Measurements from ENCODE around the gene GLB1L2.
"Not testable (repeated sequence)": the region's sequence is repeated elsewhere in the genome, so short reads cannot be mapped to it uniquely, and the experiment has no call there.

Gene GLB1L2, protein sequence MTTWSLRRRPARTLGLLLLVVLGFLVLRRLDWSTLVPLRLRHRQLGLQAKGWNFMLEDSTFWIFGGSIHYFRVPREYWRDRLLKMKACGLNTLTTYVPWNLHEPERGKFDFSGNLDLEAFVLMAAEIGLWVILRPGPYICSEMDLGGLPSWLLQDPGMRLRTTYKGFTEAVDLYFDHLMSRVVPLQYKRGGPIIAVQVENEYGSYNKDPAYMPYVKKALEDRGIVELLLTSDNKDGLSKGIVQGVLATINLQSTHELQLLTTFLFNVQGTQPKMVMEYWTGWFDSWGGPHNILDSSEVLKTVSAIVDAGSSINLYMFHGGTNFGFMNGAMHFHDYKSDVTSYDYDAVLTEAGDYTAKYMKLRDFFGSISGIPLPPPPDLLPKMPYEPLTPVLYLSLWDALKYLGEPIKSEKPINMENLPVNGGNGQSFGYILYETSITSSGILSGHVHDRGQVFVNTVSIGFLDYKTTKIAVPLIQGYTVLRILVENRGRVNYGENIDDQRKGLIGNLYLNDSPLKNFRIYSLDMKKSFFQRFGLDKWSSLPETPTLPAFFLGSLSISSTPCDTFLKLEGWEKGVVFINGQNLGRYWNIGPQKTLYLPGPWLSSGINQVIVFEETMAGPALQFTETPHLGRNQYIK

DNA sequence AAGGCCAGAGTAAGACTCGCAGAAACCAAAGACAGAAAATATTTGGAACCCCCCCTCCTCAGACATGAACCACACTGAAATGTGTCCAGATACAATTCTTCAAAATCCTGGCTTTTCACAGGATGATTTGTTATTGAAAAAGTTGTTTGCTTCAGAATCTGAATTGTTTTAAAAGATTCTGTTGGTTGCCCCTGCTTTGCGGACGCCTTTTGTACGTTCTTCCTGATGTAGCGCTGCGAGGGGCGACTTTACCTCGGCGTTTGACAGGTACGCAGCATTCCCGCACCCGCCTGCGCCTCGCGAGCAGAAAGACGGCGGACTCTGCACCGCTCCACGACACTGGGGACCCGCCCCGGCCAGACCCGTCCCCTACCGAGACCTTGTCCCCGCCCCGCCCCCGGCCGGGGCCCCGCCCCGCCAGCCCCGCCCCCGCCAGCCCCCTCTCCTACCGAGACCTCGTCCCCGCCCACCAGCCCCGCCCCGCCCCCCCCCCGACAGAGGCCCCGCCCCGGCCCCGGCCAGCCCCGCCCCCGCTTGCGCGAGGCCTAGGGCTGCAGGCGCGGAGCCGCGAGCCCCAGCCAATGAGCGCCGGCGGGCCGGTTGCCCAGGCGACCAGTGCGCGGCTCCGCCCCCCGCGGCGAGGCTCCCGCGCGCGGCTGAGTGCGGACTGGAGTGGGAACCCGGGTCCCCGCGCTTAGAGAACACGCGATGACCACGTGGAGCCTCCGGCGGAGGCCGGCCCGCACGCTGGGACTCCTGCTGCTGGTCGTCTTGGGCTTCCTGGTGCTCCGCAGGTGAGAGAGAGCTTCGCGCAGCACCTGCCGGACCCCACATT is at the start of gene GLB1L2:
TSS of gene GLB1L2 (plus strand) at position 635 of the 835 bp plus-strand sequence. CDS start at position 709, 74 bp downstream.
- DNase-seq (ENCODE audit: low spot score): peak; percentile 80

GRCh38 chr11:134282121-134283045 is 49.4 kb upstream of the GLB1L2 start:
- DNase-seq (ENCODE audit: low spot score): no peak

GRCh38 chr11:134283461-134284230 is 48.1 kb upstream of the GLB1L2 start:
- DNase-seq (ENCODE audit: low spot score): no peak

- not testable (repeated sequence) for DNase-seq (ENCODE audit: low spot score)
Measured at GRCh38 chr11:134284349-134284748, 47.4 kb upstream of the GLB1L2 start.

DNA sequence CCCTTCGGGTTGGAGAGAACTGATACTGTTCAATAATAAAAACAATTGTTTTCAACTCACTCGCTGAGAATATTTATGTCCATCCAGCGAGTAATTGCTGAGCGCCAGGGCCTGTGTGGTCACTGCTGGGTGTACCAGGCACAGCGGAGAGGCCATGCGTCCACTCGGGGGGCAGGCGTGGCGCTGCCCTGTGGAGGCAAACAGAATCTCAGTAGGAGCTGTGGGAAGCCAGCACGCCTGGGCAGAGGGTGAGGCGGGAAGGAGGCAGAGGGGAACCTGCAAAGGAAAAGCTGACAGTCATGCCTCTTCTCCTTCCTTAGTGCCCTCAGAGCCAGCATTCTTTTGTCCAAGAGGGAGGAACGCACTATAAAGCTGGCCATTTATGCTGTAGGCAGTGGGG is 44.2 kb upstream of the GLB1L2 start:
- no peak for DNase-seq (ENCODE audit: low spot score)

DNA sequence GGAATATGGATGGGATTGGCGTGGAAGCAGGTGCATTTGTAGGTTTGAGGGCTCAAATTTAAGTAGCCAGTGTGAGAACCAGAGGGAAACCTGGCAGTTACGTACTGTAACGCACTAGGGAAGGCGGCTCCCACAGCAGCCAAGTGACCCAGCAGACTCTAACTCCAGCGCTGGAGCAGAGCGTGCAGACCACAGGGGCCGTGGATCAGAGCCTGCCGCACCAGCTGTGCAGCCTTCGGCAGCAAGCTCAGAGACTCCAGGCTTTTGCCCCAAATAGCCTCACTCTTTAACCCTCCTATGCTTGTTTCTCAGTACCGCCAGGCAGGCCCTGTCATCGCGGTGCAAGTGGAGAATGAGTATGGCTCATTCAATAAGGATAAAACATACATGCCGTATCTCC is 43.3 kb upstream of the GLB1L2 start:
- DNase-seq (ENCODE audit: low spot score): no peak

DNA sequence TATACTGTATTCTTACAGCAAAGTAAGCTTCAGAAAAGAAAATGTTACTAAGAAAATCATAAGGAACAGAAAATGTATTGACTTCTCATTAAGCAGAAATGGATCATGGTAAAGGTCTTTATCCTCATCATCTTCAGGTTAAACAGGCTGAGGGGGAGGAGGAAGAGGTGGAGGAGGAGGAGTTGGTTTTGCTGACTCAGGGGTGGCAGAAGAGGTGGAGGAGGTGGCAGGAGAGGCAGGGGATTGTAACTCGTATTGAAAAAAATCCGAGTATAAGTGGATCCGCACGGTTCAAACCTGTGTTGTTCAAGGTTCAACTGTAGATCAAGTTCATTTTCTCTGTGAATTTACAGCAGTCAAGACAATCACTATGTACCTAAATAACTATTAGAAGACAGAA is 42.6 kb upstream of the GLB1L2 start:
- DNase-seq (ENCODE audit: low spot score): no peak

DNA sequence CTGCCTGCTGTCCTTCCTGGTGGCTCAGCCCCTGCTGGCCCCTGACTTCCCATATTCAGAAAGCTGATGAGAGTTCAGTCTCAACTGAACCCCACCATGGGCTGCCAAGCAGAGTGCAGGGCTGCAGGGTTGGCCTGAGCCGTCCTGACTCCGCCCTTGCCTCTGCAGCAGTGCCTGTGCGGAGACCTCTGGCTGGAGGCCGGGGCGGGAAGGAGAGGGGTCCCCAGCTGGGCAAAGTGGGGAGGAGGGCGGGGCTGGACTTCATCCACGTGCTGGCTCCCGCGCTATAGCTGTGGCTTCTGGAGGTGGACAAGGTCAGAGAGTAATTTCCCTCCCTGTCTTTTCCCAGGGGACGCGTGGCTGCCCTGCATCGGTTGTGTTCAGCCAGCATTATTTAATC is 42.0 kb upstream of the GLB1L2 start:
- no peak for DNase-seq (ENCODE audit: low spot score)

DNA sequence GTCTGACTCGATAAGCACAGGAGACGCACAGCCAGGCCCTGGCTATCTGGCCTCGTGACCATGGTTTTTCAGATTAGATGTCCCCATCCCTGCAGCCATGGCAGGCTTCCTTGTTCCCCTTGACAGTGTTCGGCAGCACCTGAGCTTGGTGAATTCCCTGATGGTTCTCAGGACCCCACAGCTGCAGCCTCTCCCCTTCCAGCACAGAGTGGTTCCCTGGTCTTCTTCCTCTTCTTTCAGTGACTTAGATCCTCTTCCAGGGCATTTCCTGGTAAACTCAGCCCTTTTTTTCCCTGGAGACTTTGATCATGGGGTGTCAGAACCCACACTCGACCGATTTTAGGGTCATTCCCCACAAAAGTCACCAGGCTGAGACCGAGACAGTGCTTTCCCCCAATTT is 41.1 kb upstream of the GLB1L2 start:
- DNase-seq (ENCODE audit: low spot score): no peak

- no peak for DNase-seq (ENCODE audit: low spot score)
Measured at GRCh38 chr11:134291196-134291595, 40.6 kb upstream of the GLB1L2 start.

GRCh38 chr11:134292661-134293060 is 39.1 kb upstream of the GLB1L2 start:
- DNase-seq (ENCODE audit: low spot score): no peak

- DNase-seq (ENCODE audit: low spot score): no peak
Measured at GRCh38 chr11:134293119-134294113, 38.4 kb upstream of the GLB1L2 start.

DNA sequence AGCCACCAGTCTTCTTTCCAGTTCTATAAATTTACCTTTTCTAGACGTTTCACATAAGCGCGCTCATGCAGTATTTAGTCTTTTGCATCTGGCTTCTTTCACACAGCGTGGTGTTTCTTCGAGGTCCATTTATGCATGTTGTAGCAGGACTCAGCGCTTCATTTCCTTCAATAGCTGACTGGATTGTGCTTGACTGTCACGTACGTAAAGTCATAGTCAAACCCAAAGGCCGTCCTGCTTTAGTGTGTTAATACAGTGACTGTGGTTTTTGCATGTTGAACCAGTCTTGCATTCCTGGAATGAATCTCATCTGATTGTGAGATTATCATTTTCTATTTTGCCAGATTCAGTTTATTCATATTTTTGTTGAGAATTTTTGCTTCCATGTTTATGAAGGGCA is 37.1 kb upstream of the GLB1L2 start:
- no peak for DNase-seq (ENCODE audit: low spot score)

- DNase-seq (ENCODE audit: low spot score): no peak
Measured at GRCh38 chr11:134312223-134312622, 19.6 kb upstream of the GLB1L2 start.

- DNase-seq (ENCODE audit: low spot score): no peak
Measured at GRCh38 chr11:134312807-134313206, 19.0 kb upstream of the GLB1L2 start.

GRCh38 chr11:134313379-134313778 is 18.4 kb upstream of the GLB1L2 start:
- DNase-seq (ENCODE audit: low spot score): no peak

GRCh38 chr11:134313821-134314607 is 17.8 kb upstream of the GLB1L2 start:
- no peak for DNase-seq (ENCODE audit: low spot score)

DNA sequence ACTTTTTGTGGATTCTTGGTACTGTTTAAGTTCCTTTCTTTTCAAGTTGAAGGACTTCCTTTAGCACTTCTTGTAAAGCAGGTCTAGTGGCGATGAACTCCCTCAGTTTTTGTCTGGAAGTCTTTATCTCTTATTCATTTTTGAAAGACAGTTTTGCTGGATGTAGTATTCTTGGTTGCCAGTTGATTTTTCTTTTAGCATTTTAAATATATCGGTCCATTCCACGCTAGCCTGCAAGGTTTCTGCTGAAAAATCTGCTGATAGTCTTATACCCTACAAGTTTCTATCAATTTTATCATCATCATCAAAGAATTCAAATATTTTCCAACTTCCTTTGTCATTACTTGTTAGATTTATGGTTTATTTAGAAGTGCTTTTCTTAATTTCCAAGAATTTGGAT is 14.7 kb upstream of the GLB1L2 start:
- no peak for DNase-seq (ENCODE audit: low spot score)

DNA sequence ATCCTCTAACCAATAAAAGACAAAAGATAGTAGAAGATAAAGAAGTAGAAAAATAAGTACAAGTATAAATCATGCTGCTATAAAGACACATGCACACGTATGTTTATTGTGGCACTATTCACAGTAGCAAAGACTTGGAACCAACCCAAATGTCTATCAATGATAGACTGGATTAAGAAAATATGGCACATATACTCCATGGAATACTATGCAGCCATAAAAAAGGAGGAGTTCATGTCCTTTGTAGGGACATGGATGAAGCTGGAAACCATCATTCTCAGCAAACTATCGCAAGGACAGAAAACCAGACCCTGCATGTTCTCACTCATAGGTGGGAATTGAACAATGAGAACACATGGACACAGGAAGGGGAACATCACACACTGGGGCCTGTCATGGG is 10.4 kb upstream of the GLB1L2 start:
- DNase-seq (ENCODE audit: low spot score): not testable (repeated sequence)

Measured in RKO (cell line).